ENCODE results near the gene RIMS4.

The RIMS4 gene

DNA sequence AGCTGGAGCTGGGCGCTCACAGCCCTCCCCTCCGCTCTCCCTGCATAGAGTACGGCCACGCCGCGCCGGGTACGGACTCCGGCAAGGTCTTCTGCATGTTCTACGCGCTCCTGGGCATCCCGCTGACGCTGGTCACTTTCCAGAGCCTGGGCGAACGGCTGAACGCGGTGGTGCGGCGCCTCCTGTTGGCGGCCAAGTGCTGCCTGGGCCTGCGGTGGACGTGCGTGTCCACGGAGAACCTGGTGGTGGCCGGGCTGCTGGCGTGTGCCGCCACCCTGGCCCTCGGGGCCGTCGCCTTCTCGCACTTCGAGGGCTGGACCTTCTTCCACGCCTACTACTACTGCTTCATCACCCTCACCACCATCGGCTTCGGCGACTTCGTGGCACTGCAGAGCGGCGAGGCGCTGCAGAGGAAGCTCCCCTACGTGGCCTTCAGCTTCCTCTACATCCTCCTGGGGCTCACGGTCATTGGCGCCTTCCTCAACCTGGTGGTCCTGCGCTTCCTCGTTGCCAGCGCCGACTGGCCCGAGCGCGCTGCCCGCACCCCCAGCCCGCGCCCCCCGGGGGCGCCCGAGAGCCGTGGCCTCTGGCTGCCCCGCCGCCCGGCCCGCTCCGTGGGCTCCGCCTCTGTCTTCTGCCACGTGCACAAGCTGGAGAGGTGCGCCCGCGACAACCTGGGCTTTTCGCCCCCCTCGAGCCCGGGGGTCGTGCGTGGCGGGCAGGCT, 60.1 kb downstream of the RIMS4 start:
- 90 to 95% methylated on average over 60 to 73 of the region's 73 CpGs for WGBS, 2 experiments (ENCODE audit: insufficient coverage in 2 of 2)
- no peaks in the 10 kb centered on the region for H3K9me3 ChIP-seq (ENCODE audit: control insufficient read depth, low read length)
- no peaks in the 10 kb centered on the region for H3K4me1 ChIP-seq (ENCODE audit: control insufficient read depth, insufficient read depth, low read length, poor library complexity, severe bottlenecking)
- no peak overlapping the region for H3K27ac ChIP-seq (ENCODE audit: low read depth, low read length, severe bottlenecking)
- H3K36me3 ChIP-seq (ENCODE audit: control insufficient read depth, insufficient read depth, low read length): no peaks in the 10 kb centered on the region
- H3K4me3 ChIP-seq (ENCODE audit: extremely low read depth, insufficient read depth, low read length, poor library complexity, severe bottlenecking): no peak overlapping the region

DNA sequence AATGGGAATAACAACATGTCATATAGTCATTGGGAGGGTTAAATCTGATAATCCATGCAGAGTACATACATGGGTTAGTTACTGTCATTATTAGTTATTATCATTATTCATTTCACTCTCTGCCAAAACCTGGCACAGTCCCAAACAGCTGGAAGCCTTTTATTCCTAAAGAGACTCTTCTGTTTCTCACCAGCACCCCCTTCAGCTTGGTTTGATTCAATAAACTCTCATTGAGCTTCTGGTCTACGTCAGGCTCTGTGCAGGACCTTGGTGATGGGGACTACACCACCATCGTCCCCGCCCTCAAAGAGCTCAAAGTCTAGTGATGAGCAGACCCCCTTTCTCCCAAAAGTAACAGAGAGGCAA, 62.4 kb downstream of the RIMS4 start:
- H3K27ac ChIP-seq (ENCODE audit: low read depth, low read length, severe bottlenecking): no peak overlapping the region
- H3K4me3 ChIP-seq (ENCODE audit: extremely low read depth, insufficient read depth, low read length, poor library complexity, severe bottlenecking): no peak overlapping the region
- H3K9me3 ChIP-seq (ENCODE audit: control insufficient read depth, low read length): no peaks in the 10 kb centered on the region
- 83 to 90% methylated on average over 3 of the region's 3 CpGs for WGBS, 2 experiments (ENCODE audit: insufficient coverage in 2 of 2)
- no peaks in the 10 kb centered on the region for H3K36me3 ChIP-seq (ENCODE audit: control insufficient read depth, insufficient read depth, low read length)
- H3K4me1 ChIP-seq (ENCODE audit: control insufficient read depth, insufficient read depth, low read length, poor library complexity, severe bottlenecking): no peaks in the 10 kb centered on the region

DNA sequence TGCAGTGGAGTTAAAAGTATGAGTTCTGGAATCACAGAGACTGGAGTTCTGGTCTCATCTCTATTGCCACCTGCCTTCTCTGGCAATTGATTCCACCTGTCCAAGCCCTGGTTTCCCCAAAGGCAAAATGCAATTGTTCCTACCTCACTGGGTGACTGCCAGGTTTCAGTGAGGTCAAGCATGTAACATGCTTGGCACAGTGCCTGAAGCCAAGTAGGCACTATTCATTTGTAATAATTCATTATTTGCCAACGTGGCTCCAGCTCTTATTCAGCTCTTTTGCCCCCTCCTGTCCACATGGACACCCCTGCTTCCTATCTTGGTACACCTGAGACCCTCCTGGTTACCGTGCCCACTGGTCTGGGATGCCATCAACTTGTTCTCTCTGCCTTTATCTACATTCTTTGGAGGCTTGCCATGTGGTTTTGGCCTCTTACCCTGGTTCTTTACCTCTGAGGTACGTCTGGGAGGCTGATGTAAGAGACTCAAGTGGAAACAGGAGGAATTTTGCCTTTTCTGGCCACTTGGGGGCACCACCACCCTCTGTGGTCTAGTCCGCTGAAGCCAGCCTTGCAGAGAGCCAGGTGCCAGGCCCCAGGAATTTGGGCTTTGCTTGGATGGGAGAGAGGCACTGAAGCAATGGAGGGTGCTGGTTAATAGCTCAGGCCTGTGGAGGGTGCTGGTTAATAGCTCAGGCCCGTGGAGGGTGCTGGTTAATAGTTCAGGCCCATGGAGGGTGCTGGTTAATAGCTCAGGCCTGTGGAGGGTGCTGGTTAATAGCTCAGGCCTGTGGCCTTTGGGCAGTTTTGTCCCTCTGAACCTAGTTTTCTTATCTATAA, 63.0 kb downstream of the RIMS4 start:
- H3K4me1 ChIP-seq (ENCODE audit: control insufficient read depth, insufficient read depth, low read length, poor library complexity, severe bottlenecking): no peaks in the 10 kb centered on the region
- H3K36me3 ChIP-seq (ENCODE audit: control insufficient read depth, insufficient read depth, low read length): no peaks in the 10 kb centered on the region
- no peaks in the 10 kb centered on the region for H3K9me3 ChIP-seq (ENCODE audit: control insufficient read depth, low read length)
- H3K4me3 ChIP-seq (ENCODE audit: extremely low read depth, insufficient read depth, low read length, poor library complexity, severe bottlenecking): no peak overlapping the region
- 18 to 25% methylated on average over 3 to 5 of the region's 5 CpGs for WGBS, 2 experiments (ENCODE audit: insufficient coverage in 2 of 2)
- no peak overlapping the region for H3K27ac ChIP-seq (ENCODE audit: low read depth, low read length, severe bottlenecking)

DNA sequence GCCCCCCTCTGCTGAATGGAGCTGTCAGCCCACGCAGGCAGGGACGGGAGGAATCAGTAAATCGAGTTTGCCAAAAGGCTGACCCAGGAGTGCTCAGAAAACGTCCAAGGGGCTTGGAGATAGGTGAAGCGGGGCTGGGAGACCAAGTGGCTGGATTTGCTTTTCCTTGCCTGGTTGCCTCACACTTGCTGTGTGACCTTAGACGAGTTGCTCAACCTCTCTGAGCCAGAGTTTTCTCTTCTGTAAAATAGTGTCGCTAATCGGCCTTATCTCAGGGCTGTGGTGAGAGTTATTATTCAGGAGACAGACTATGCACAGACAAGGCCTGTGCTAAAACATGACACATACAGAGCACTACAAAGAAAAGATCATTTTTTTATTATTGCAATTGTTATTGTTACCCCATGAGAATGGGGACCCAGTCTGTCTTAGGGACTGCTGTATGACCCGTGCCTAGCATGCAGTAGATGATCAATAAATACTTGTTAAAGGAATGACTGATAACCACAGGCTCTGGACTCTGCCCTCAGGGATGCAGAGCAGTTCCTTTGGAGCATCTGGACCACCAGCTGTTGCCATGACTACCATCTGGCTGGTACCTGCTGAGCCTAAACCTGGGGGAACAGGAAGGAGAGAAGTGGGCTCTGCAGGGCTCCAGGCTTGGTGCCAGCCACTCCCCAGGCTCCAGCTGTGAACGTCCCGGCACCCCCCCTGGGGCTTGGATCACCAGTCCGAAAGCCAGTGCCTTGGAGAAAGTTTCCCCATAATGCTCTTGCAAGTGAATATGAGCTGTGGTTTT, 63.8 kb downstream of the RIMS4 start:
- 43% methylated on average over 7 of the region's 12 CpGs for WGBS, 2 experiments (ENCODE audit: insufficient coverage in 2 of 2)

DNA sequence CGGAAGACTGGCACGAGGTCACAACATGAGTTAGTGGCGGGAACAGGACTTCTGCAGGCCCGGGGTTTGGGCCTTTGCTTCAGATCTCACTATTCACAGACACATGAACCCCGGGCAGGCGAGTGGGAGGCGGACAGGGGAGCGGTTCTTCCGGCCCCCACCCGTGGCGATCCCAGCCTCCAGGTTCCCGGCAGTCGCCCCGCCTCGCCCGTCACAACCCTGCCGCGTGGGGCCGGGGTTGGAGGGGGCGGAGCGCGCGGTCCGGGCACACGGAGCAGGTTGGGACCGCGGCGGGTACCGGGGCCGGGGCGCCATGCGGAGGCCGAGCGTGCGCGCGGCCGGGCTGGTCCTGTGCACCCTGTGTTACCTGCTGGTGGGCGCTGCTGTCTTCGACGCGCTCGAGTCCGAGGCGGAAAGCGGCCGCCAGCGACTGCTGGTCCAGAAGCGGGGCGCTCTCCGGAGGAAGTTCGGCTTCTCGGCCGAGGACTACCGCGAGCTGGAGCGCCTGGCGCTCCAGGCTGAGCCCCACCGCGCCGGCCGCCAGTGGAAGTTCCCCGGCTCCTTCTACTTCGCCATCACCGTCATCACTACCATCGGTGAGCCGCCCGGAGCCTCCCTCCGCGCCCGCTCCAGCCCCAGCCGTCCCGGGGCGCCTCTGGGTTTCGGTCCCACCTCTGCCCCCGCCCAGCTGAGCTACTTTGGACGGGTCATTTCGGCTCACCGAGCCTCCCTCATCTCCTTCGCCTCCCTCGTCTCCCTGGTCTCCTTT, 64.6 kb downstream of the RIMS4 start, which contains the start of gene KCNK15:
TSS of gene KCNK15 (plus strand) at position 268 of the 769 bp plus-strand sequence. CDS start at position 314, 46 bp downstream.
- H3K27ac ChIP-seq (ENCODE audit: low read depth, low read length, severe bottlenecking): no peak within 1 kb of the TSS
- no peaks in the 10 kb centered on the region for H3K4me1 ChIP-seq (ENCODE audit: control insufficient read depth, insufficient read depth, low read length, poor library complexity, severe bottlenecking)
- 2 to 5% methylated on average over 57 to 77 of the region's 81 CpGs for WGBS, 2 experiments (ENCODE audit: insufficient coverage in 2 of 2)
- H3K4me3 ChIP-seq (ENCODE audit: extremely low read depth, insufficient read depth, low read length, poor library complexity, severe bottlenecking): peak within 1 kb of the TSS; percentile 40
- H3K36me3 ChIP-seq (ENCODE audit: control insufficient read depth, insufficient read depth, low read length): no peaks in the 10 kb centered on the region
- H3K9me3 ChIP-seq (ENCODE audit: control insufficient read depth, low read length): no peaks in the 10 kb centered on the region

More for the DNA sequence above, 63.8 kb downstream of the RIMS4 start:
- Histone ChIP-seq H3K36me3 (ENCODE audit: control insufficient read depth, insufficient read depth, low read length) (no peaks in the 10 kb centered on the region), H3K4me1 (ENCODE audit: control insufficient read depth, insufficient read depth, low read length, poor library complexity, severe bottlenecking) (no peaks in the 10 kb centered on the region), H3K27ac (ENCODE audit: low read depth, low read length, severe bottlenecking) (no peak overlapping the region), H3K9me3 (ENCODE audit: control insufficient read depth, low read length) (no peaks in the 10 kb centered on the region), H3K4me3 (ENCODE audit: extremely low read depth, insufficient read depth, low read length, poor library complexity, severe bottlenecking) (peak overlapping the region; percentile 40)

DNA sequence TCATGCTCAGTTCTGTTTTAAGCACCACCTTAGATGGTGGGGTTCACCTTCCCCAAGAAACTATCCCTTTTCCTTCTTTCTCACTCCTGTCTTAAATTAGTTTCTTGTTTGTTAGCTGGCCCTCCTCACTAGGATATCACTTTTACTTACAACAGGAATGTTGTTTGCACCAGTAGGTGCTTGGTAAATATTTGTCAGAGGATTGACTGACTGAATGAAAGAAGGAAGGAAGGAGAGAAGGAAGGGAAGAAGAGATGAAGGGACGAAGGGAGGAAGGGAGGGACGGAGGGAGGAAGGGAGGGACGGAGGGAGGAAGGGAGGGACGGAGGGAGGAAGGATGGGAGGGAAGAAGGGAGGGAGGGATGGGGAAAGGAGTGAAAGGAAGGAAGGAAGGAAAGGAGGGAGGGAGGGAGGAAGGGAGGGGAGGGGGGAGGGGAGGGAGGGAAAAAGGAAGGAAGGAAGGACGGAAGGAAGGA, 65.2 kb downstream of the RIMS4 start:
- H3K4me1 ChIP-seq (ENCODE audit: control insufficient read depth, insufficient read depth, low read length, poor library complexity, severe bottlenecking): no peaks in the 10 kb centered on the region
- WGBS, 2 experiments (ENCODE audit: insufficient coverage in 2 of 2): 93% methylated on average over 4 of the region's 5 CpGs; no CpG with 5 or more reads in 1 of the 2 experiments
- no peaks in the 10 kb centered on the region for H3K36me3 ChIP-seq (ENCODE audit: control insufficient read depth, insufficient read depth, low read length)
- no peak overlapping the region for H3K4me3 ChIP-seq (ENCODE audit: extremely low read depth, insufficient read depth, low read length, poor library complexity, severe bottlenecking)
- no peak overlapping the region for H3K27ac ChIP-seq (ENCODE audit: low read depth, low read length, severe bottlenecking)
- no peaks in the 10 kb centered on the region for H3K9me3 ChIP-seq (ENCODE audit: control insufficient read depth, low read length)

DNA sequence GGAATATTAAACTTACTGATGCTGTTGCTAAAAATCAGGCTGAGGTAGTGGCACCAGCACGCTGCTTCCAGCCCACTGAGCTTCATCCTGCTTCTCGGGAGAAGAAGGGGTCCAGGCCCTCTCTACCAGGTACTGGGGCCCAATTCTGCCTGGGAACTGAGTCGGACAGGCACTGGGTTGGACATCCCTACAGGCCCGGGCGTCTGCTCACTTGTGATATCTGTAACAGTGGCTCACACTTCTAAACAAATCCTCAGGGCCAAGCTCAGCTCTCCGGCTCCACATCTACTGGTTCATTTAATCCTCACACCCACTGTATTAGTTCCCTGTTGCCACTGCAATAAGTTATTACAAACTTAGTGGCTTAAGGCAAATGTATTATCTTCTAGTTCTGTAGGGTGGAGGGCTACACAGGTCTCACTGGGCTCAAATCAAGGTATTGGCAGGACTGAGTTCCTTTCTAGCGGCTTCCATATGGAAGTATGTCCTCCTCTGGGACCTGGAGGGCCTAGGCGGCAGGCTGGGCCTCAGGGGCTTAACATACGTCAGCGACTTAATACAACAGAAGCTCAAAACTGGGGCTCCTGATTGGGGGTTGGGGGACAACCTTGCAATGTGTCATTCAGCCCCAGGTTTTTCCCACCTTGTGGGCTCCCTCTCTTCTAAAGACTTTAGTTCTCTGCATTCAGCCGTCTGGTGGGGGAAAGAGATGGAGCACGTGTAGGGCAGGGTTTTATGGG, 66.3 kb downstream of the RIMS4 start:
- Histone ChIP-seq H3K4me3 (ENCODE audit: extremely low read depth, insufficient read depth, low read length, poor library complexity, severe bottlenecking) (no peak overlapping the region), H3K9me3 (ENCODE audit: control insufficient read depth, low read length) (no peaks in the 10 kb centered on the region), H3K36me3 (ENCODE audit: control insufficient read depth, insufficient read depth, low read length) (no peaks in the 10 kb centered on the region), H3K4me1 (ENCODE audit: control insufficient read depth, insufficient read depth, low read length, poor library complexity, severe bottlenecking) (no peaks in the 10 kb centered on the region), H3K27ac (ENCODE audit: low read depth, low read length, severe bottlenecking) (no peak overlapping the region)
- WGBS, 2 experiments (ENCODE audit: insufficient coverage in 2 of 2): 92 to 98% methylated on average over 8 to 10 of the region's 12 CpGs

DNA sequence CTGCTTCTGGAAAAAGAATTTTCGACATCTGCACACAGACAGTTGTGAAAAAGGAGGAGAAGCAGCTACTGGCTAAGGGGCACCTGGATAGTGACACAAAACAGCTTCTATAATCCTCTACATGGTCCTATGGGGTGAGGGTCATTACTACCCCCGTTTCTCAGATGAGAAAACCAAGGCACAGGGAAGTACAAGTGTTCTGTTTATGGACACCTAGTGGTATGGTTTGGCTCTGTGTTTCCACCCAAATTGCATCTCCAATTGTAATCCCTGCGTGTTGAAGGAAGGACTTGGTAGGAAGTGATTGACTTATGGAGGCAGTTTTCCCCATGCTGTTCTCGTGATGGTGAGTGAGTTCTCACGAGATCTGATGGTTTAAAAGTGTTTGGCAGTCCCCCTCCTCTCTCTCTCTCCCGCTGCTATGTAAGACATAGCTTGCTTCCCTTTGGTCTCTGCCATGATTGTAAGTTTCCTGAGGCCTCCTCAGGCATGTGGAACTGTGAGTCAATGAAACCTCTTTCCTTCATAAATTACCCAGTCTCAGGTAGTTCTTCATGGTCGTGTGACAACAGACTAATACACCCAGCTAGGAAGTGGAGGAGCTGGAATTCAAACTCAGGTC, 67.2 kb downstream of the RIMS4 start:
- Histone ChIP-seq H3K9me3 (ENCODE audit: control insufficient read depth, low read length) (no peaks in the 10 kb centered on the region), H3K36me3 (ENCODE audit: control insufficient read depth, insufficient read depth, low read length) (no peaks in the 10 kb centered on the region), H3K4me1 (ENCODE audit: control insufficient read depth, insufficient read depth, low read length, poor library complexity, severe bottlenecking) (no peaks in the 10 kb centered on the region), H3K4me3 (ENCODE audit: extremely low read depth, insufficient read depth, low read length, poor library complexity, severe bottlenecking) (no peak overlapping the region), H3K27ac (ENCODE audit: low read depth, low read length, severe bottlenecking) (no peak overlapping the region)
- WGBS, 2 experiments (ENCODE audit: insufficient coverage in 2 of 2): 80 to 87% methylated on average over 3 to 5 of the region's 7 CpGs

DNA sequence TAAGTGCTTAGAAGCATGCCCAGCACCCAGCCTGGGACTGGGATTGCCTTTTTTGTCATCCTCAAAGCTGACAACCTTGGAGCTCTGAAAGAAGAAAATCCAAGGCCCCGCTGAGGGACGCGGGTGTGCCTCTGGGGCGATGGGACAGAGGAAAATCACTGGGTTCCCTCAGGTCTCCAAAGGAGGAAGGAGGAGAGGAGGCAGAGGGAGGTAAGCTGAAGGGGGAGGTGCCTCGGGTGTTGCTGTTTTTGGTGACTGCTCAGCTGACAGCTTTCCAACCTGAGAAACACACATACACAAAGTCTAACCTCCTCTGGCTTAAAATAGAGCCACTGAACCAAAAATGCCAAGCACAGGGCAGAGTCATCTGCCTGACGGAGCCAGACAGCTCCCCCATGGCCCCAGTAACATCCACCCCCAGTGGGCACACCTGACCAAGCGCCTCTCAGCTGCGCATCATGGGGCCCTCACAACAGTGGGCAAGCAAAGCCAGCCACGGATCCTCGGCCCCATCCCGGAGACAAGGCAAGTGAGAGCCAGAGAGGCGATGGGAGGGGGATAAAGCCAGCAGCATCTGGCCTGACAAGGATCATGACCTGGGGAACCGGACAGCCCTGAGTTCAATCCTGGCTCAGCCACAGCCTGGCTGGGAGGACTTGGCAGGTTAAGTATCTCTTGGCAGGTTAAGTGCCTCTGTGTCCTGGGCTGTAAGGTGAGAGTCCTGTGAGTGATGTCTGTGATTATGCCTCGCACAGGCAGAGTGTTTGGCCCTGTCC, 67.9 kb downstream of the RIMS4 start:
- Histone ChIP-seq H3K36me3 (ENCODE audit: control insufficient read depth, insufficient read depth, low read length) (no peaks in the 10 kb centered on the region), H3K9me3 (ENCODE audit: control insufficient read depth, low read length) (no peaks in the 10 kb centered on the region), H3K4me3 (ENCODE audit: extremely low read depth, insufficient read depth, low read length, poor library complexity, severe bottlenecking) (no peak overlapping the region), H3K27ac (ENCODE audit: low read depth, low read length, severe bottlenecking) (no peak overlapping the region), H3K4me1 (ENCODE audit: control insufficient read depth, insufficient read depth, low read length, poor library complexity, severe bottlenecking) (no peaks in the 10 kb centered on the region)
- 82% methylated on average over 6 to 13 of the region's 14 CpGs for WGBS, 2 experiments (ENCODE audit: insufficient coverage in 2 of 2)
